GM19043 (cell line): Measurements from ENCODE around the gene NELFB.

Experiments used
- ATAC-seq: cut with Tn5 transposase; IDR thresholded peaks from one replicate; pipeline ENCODE4 v1.9.1; 2021; ENCODE audit warnings: low read depth; ENCODE audit not compliant: unreplicated experiment

Gene NELFB

DNA sequence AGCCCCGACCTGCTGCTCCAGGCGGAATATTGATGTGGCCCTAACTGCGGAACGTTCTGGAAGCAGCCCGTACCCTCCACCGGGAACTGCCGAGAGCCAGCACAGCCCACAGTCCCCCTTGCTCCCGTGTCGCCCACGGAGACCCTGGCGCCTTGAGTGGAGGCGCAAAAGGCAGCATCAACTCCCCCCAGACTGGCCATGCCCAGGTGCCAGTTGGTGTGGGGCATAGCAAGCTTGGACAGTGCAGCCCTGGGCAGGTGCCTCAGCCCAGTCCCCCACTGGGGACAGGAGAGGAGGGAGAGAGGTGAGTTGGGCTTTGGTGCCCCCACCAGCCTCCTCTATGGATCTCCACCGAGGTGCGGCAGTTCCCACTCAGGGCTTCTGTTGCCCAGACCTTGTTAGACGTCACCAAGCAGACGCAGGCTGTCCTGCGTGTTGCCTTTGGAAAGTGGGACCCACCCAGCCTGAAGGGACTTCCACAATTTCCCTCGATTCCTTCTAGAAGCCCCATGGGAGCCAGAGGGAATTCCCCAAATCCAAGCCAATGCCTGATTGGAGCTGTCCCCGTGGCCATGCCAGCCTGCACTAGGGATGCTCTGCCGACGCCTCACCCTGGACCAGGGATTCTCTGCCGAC is 66.7 kb downstream of the NELFB start:
- ATAC-seq, result no peak
